Measurements from ENCODE around the gene PUS1.

Gene PUS1

GRCh38 chr12:131933387-131933786 lies 4.3 kb downstream of the PUS1 start:
- TF ChIP-seq CTCF (IDR thresholded peaks at IDR 0.05; ENCODE audit: extremely low read depth, missing control alignments) = no peak
- DNase-seq (ENCODE audit: low spot score) = no peak

DNA sequence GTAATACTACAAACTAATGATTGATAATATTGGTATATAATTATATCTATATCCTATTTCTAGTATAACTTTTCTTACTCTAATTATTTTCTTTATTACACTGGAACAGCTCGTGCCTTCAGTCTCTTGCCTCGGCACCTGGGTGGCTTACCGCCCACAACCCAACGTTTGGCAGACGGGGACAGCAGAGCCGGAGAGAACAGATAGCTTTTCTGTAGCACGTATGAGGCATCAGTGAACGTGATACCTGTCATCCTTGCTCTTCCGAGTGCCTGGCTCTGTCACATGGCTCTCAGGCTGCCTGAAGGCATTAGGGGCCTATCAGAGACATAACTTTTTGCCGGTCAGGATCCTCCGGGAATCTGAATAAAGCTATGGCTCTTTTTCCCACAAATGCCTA lies 5.5 kb downstream of the PUS1 start:
- DNase-seq (ENCODE audit: low spot score) = no peak
- no peak for TF ChIP-seq CTCF (IDR thresholded peaks at IDR 0.05; ENCODE audit: extremely low read depth, missing control alignments)

DNA sequence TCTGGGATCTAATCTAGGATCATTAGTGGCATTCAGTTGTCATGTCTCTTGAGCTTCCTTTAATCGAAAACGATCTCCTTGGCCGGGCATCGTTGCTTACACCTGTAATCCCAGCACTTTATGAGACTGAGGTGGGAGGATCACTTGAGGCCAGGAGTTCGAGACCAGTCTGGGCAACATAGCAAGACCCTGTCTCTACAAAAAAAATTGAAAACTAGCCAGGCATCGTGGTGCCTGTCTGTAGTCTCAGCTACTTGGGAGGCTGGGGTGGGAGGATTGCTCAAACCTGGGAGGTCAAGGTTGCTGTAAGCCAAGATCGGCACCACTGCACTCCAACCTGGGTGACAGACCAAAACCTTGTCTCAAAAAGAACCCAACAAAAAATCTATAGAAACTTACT lies 9.0 kb downstream of the PUS1 start:
- TF ChIP-seq CTCF (IDR thresholded peaks at IDR 0.05; ENCODE audit: extremely low read depth, missing control alignments) = no peak
- no peak for DNase-seq (ENCODE audit: low spot score)

GRCh38 chr12:131939007-131939406 lies 9.9 kb downstream of the PUS1 start:
- no peak for TF ChIP-seq CTCF (IDR thresholded peaks at IDR 0.05; ENCODE audit: extremely low read depth, missing control alignments)
- no peak for DNase-seq (ENCODE audit: low spot score)

GRCh38 chr12:131940141-131940547 lies 11.1 kb downstream of the PUS1 start:
- no peak for DNase-seq (ENCODE audit: low spot score)
- no peak for TF ChIP-seq CTCF (IDR thresholded peaks at IDR 0.05; ENCODE audit: extremely low read depth, missing control alignments)

- no peak for DNase-seq (ENCODE audit: low spot score)
- no peak for TF ChIP-seq CTCF (IDR thresholded peaks at IDR 0.05; ENCODE audit: extremely low read depth, missing control alignments)
Observed at GRCh38 chr12:131941116-131941986, 12.3 kb downstream of the PUS1 start.

- DNase-seq (ENCODE audit: low spot score) = no peak
- no peak for TF ChIP-seq CTCF (IDR thresholded peaks at IDR 0.05; ENCODE audit: extremely low read depth, missing control alignments)
Observed at GRCh38 chr12:131941987-131942341, 12.9 kb downstream of the PUS1 start.
